HG03175 (cell line): Measurements from ENCODE around the gene MPO.

Experiments used
- ATAC-seq: cut with Tn5 transposase; IDR thresholded peaks from one replicate; pipeline ENCODE4 v1.9.1; 2021; ENCODE audit warnings: mild to moderate bottlenecking, moderate library complexity; ENCODE audit not compliant: unreplicated experiment

MPO gene

DNA sequence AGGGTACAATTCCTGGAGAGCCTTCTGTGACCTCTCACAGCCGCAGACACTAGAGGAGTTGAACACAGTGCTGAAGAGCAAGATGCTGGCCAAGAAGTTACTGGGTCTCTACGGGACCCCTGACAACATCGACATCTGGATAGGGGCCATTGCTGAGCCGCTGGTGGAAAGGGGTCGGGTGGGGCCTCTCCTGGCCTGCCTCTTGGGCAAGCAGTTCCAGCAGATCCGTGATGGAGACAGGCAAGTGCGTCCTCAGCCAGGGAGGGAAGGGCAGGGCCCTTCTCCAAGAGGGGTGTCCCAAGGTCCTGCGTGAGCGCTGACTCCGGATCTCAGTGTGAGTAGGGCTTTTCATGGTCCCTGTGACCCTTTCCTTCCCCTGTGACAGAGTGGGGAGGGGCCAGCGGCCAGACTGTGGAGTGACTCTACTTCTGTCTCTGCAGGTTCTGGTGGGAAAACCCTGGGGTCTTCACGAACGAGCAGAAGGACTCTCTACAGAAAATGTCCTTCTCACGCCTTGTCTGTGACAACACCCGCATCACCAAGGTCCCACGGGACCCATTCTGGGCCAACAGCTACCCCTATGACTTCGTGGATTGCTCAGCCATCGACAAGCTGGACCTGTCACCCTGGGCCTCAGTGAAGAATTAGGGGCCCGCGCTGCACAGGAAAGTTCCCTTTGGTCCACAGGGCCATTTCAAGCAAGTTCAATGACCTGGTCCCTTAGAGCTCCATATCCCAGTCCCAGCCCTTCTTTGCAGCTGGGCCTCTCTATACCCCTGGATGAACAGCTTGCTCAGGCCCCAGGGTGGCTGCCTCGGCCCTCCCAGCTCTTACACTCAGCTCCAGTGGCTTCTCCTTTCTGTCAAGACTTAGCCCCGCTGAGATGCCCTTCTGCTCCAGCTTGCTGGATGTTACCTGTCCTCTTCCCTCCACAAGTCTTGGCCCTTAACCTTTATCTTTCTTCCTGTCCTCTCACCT lies 13.1 kb downstream of the MPO start:
- no peak for ATAC-seq

DNA sequence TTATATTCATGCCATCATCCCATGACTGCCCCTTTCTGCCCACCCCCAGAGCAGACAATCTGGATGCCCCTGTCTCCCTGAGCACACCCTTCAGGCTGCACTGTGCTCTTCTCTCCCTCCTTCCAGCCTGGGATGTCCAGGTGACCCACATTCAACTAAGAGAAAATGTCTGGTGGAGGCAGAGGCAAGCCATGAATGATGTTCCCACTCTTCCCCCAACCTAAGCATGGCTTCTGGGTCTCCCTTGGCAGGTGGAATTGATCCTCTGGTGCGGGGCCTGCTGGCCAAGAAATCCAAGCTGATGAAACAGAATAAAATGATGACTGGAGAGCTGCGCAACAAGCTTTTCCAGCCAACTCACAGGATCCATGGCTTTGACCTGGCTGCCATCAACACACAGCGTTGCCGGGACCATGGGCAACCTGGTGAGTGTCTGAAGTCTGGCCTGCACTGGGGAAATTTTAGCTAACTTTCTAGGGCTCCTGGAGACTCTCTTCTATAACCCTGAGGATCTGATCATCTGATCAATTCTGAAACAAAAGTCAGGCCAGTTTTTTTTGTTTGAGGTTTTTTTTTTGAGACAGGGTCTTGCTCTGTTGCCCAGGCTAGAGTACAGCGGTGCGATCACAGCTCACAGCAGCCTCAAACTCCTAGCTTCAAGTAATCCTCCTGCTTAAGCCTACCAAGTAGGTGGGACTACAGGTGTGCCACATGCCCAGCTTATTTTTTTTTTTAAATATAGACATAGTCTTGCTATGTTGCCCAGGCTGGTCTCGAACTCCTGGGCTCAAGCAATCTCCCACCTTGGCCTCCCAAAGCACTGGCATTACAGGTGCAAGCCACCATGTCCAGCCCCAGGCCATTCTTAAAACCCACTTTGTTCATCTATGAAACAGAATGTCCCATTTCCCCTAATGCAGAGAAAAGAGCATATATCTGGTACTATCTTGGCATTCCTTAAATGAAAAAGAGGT lies 14.5 kb downstream of the MPO start:
- no peak for ATAC-seq

DNA sequence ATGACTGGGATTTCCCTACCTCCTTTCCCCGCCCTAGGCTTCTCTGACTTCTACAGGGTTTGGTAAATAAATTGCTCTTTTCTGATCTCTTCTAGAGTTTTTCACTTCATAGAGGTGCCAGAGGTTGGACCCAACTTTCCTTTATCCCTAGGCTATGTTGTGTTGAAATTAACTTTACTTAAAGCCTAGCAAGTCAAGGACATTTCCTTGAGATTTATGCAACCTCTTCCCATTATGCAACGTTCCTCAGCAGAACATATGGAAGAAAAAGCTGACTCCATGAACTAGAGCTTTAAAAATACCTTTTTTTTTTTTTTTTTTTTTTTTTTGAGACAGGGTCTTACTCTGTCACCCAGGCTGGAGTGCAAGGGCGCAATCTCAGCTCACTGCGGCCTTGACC lies 15.5 kb downstream of the MPO start:
- ATAC-seq = no peak

DNA sequence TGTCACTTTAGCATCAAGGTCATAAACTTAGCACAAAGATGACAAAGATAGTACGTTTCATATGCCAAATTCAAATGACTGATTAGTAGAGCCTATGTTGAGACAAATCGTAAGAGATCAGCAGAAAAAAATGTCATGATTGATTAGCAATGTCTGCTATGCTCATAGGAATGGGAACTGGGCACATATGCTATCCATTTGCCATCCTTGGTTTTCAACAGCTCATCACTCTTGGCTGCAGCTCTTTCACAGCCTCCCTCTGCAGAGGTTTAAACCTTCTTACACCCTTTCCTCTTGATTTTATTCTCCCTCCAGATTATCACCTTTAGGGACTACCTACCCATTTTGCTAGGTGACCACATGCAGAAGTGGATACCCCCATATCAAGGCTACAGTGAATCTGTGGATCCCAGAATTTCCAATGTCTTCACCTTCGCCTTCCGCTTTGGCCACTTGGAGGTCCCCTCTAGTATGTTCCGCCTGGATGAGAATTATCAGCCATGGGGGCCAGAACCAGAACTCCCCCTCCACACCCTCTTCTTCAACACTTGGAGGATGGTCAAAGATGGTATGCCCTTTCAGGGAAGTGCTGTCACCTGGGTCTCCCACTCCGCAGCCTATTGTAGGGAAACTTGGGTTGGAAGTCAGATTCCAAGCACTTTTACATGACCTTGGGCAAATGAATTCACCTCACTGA lies 16.2 kb downstream of the MPO start:
- no peak for ATAC-seq

DNA sequence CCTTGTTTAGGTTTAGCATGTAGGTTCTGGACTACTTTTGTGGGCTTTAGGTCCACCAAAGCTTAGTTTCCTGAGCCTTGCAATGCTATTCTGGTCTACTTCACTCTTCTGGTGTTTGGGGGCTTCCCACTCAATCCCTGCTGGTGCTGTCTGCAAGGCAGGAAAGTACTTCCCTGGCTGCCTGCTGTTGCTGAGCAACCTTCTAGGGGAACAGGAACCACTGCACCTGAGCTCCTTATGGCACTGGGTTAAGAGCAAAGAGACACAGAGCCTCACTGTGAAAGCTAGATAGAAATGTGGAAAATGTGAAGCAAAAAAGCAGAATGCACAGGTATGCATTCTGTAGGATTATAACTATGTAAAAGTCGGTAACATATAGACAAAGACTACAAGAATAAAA lies 17.0 kb downstream of the MPO start:
- no peak for ATAC-seq

DNA sequence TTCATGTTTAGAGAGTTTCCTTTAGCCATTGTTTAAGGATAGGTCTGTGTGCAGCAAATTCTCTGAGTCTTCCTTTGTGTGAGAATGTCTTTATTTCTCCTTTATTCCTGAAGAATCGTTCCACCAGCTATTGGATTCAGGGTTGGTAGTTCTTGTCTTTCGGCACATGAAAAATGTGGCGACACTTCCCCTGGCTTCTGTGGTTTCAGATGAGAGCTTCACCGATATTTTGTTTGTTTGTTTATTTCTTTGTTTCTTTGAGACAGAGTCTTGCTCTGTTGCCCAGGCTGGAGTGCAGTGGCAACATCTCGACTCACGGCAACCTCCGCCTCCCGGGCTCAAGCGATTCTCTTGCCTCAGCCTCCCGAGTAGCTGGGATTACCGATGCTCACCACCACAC lies 18.6 kb downstream of the MPO start:
- no peak for ATAC-seq

DNA sequence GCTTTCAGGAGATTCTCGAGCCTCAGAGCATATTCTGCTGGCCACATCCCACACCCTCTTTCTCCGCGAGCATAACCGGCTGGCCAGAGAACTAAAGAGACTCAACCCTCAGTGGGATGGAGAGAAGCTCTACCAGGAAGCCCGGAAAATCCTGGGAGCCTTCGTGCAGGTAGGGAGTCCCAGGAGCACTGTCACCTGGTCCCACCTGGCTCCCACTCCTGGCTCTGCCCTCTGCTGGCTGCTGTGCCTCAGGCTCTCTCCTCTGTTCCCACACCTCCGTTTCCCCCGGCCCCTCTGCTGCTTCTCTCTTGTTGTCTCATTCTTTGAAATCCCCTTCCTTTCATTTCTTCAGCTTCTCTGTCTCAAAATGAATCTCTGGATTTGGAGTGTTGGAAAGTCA lies 25.9 kb downstream of the MPO start:
- no peak for ATAC-seq

DNA sequence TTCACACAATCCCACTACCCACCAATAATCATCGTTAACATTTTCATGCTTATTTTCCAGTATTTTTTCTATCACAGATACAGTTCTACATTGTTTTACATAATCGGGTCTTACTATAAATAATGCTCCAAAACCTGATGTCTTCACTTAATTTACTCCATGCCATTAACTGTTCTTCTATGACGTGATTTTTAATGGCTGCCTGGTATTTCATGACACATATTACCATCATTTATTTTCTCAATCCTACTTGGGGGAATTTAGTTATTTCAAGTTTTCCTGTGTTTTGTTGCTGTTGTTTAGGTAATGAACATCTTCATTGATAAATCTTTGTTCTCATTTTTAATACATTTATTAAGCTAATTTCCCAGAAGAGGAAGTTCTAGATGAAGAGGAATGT lies 27.7 kb downstream of the MPO start:
- ATAC-seq = no peak

DNA sequence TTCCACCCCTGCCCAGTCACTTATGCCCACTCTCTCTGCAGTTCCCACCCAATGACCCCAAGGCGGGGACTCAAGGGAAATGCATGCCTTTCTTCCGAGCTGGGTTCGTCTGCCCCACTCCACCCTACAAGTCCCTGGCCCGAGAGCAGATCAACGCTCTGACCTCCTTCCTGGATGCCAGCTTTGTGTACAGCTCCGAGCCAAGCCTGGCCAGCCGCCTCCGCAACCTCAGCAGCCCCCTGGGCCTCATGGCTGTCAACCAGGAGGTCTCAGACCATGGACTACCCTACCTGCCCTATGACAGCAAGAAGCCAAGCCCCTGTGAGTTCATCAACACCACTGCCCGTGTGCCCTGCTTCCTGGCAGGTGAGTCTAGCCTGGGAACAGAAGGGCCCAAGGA lies 28.6 kb downstream of the MPO start:
- ATAC-seq = no peak

DNA sequence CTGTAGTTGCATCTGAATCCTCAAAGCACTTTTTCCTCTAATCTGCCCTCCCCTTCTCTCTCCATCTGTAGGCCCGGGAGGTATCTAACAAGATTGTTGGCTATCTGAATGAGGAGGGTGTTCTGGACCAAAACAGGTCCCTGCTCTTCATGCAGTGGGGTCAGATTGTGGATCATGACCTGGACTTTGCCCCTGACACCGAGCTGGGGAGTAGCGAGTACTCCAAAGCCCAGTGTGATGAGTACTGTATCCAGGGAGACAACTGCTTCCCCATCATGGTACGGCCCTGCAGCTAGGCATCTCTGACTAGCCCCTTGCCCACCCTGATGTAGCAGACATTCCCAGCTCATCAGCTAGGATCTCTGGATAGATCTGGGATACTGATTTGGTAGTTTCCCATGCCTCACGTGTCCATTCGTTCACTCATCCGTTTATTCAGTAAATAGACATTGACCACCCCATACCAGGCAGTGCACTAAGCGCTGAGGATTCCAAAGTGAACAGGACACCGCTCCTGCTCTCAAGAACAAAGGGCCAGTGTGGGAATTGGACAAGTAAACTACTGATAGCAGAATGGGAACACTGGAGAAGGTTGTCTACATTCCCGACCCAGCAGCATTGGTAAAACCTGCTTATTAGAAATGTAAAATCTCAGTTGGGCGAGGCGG lies 30.3 kb downstream of the MPO start:
- ATAC-seq = no peak

DNA sequence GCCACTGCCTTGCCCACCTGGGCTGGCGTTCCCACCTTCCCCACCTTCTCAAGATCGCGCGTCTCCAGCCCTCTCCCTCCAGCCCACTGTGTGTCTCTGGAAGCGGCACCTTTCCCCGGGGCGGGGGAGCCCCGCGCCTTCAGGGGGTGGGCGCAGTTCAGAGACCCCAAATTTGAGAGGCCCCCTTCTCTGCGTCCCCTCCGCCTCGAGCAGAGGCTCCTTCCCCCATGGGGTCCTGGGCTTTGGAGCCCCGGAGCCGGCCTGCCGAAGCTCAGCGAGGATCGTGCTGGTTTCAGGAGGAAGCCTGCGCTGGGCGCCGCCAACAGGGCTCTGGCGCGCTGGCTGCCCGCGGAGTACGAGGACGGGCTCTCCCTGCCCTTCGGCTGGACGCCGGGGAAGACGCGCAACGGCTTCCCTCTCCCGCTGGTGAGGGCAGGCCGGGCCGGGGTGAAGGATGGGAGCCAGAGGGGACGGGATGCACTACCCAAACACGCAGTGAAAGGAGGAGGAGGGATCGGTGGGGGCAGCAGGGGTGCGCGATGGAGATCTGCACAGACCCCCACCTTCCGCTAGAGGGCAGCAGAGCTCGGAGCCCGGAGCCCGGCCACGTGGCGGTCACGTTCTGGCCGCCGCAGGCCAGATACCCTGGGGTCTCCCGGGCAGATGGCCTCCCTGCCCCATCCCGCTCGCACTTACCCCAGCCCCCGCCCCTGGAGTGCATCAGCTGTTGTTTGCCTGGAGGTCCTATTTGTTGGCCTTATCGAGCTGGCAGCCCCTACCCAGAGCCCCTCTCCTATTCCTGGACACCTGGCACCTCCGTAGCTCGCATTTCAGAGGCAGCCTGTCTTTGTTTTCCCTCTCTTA lies 31.2 kb downstream of the MPO start:
- peak; percentile 61 for ATAC-seq

DNA sequence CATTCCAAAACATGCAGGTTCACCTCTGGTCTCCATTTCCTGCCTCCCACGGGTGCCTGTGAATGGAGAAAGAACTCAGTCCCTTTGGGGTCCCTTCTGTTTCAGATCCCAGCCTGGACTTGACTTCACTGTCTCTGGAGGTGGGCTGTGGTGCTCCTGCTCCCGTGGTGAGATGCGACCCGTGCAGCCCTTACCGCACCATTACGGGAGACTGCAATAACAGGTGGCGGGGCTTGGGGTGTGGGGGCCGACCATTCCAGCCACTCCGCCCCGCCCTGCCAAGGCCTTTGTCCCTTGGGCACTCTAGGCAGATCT lies 31.8 kb downstream of the MPO start:
- ATAC-seq = no peak

DNA sequence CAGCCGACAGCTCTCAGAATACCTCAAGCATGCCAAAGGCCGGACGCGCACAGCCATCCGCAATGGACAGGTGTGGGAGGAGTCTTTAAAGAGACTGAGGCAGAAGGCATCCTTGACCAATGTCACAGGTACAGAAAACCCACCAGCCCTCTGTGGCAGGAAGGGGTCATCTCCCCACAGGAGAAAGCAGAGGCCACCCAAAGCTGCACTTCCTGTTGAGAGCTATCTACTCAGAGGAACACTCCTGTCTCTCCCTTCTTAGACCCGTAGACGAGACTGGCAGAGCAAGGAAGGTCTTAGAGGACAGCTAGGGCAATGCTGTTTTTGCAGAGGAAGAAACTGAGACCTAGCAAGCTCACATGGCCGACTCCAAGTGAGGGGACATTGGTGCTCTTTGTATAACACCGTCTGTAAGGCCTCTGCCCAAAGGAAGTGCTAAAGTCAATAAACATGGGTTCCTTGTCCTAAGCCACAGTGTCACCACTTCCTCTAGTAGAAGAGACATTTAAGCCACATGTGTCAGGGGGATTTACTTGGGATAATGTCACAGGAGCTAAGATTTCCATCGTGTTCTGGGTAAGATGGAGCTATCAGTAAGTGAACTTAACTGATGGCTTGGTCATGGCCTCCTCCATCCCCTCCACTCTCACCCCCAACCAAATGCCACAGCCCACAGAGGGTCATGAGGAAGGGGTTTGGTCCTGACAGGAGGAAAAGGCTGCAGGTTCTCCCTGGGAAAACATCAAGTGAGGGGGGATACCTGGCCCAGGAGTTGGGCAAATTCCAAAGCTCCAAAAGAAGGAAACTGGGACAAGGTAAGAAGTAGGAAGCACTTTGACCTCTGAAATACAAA lies 33.0 kb downstream of the MPO start:
- ATAC-seq = no peak

DNA sequence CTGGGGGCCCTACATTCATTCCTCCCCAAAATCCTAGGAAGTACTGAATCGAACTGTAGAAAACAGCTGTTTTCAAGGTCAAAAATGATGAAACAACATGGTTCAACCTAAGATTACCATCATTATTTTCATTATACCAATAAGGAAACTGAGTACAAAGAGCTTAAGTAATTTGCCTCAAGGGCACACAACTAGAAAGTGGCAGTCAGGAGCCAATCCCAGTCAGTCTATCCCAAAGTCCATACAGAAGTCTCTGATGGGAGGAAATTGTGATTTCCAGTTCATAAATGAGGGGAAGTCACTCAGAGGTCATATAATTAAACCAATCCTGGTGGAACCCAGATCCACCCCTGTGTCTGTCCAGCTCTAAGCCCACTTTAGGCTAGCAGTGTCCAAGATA lies 34.0 kb downstream of the MPO start:
- no peak for ATAC-seq

DNA sequence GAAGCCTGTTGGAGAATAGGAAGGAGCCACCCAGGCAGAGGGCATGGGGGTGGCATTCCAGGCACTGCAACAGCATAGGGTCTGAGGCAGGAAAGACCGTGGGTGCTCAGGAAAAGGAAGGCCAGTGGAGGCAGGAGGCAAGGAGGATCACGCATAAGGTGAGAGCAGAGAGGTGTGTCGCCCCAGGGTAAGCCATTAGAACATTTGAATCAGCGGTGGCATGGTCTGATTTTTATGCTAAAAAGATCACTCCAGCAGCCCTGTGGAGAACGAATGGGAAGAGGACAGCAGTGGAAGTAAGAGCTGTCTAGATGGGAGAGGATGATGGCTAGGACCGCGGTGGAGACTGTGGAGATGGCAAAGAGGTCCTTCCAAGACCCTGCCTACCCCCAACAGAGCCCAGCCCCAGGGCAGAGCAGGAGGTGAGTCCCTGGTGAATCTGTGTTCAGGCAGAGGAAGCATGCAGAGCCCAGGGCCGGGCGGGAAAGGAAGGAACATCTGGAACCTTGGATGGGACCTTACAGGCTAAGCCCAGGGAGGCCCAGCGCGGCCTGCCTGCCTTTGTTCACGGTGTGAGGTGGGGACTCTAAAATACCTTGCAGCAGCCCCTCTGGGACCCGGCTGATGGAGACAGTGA lies 34.5 kb downstream of the MPO start:
- no peak for ATAC-seq

DNA sequence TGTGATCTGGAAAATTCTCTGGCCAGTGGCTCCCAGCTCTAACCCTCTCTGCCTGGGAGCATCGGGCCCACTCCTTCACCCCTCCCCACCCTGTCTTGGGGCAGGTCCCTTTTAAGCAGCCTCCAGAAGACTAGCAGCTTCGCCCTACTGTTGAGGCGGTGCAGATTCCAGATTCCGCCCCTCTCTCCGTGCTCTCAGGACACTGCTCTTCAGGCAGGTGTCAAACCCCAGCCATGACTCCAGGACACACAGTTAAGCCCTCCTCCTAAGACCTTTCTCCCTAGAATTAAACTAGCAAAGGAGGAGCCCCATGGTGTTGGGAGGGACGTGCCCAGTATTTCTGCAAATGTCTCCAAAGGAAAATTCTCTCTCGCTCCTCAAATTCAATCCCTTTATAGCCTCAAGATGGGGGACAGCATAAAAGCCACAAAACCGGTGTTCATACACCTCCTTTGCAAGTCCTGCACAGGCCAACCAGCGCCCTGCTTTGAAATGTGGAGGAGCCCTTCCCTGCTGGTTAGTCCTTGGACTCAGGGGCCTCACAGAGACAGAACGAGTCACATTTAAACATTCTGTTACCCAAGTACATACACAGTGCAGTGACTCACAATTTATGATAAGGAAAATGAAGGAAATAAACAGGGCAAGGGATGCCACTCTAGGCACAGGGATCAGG lies 35.2 kb downstream of the MPO start:
- ATAC-seq = no peak

DNA sequence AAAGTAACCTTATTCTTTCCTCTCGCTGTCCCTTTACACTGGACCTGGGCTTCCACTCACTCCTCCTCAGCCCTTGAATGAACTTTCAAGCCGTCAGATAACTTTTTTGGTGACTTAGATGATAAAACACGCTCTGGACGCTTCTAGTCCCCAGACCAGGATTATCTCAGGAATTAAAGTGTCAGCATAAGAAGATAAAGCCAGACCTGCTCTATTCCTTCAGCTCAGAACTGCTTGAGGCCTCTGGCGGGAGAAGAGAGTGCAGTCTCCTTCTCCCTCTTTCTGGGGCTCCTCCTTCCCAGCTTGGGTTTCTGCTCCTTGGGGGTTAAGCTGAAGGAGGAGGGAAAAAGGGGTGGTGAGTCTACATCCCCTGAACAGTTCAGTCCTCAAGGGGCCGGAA lies 35.8 kb downstream of the MPO start:
- no peak for ATAC-seq
